HCT116 (cell line): ENCODE measurements around the gene PAIP1. TPM values are rescaled to one million over a fixed set of nuclear protein-coding genes. Genes with fewer than 3 reads are reported as not detected.

Experiments
- ATAC-seq: fragments of 200-7000 bp; cut with Tn5 transposase; 2 replicates; pipeline ENCODE4 v1.9.1; 2020; ENCODE audit warnings: mild to moderate bottlenecking, moderate library complexity
- BruUV-seq: library from RNA; stranded (reverse); fragments of 400-500 nt; replicated peaks from 2 replicates; lab custom pipeline; 2021; lab: Mats Ljungman, UMichigan
- CTCF ChIA-PET: fragments of 300-600 bp; sonication (Branson Sonifier 250); formaldehyde crosslinking; loops from one replicate; lab custom pipeline; 2021; ENCODE audit warnings: antibody characterized with exemption; lab: Charles Lee
- POLR2A ChIA-PET: fragments of 300-600, 350-600 bp; sonication (Branson Sonifier 250); formaldehyde crosslinking; loops from one replicate; lab custom pipeline; 2021; ENCODE audit warnings: antibody characterized with exemption; lab: Charles Lee
- RAD21 ChIA-PET, 2 experiments: fragments of 300-600 bp; sonication (Branson Sonifier 250); formaldehyde crosslinking; loops; one replicate each; lab custom pipeline; 2023; ENCODE audit warnings: low total read pairs in 2 of 2; ENCODE audit not compliant: uncharacterized antibody in 2 of 2, unreplicated experiment in 2 of 2, low non-redundant PET in 1 of 2; lab: Charles Lee
- DNase-seq: peaks from one replicate; pipeline ENCODE4 v3.0.0-alpha.2; 2010; ENCODE audit warnings: low read depth, low spot score
- H2AFZ ChIP-seq: fragments of 200-600 bp; shearing (Covaris generic), sonication (generic); 2 replicates; pipeline ENCODE4 v1.6.1; 2017; ENCODE audit warnings: low read depth, mixed run types, mixed read lengths, antibody characterized with exemption, low read length; ENCODE audit not compliant: poor library complexity, severe bottlenecking
- H3K27ac ChIP-seq: 2 replicates; pipeline ENCODE4 v1.5.1; 2012; ENCODE audit warnings: low read depth, low read length
- H3K27me3 ChIP-seq: fragments of 200-600 bp; sonication (generic); 2 replicates; pipeline ENCODE4 v1.6.1; 2016; ENCODE audit warnings: mixed run types, low read length, mixed read lengths; ENCODE audit not compliant: insufficient read depth
- H3K36me3 ChIP-seq, 2 experiments: fragments of 200-500 bp in 1 of 2; fragments of 200-600 bp in 1 of 2; sonication (Bioruptor generic) in 1 of 2; sonication (generic) in 1 of 2; 2 replicates each; pipeline versions ENCODE4 v1.5.1 to v1.6.1; 2014 to 2016; ENCODE audit warnings: low read length in 2 of 2, inconsistent platforms in 1 of 2, mixed read lengths in 1 of 2, mixed run types in 1 of 2; ENCODE audit not compliant: insufficient read depth in 2 of 2, control insufficient read depth in 1 of 2
- H3K4me1 ChIP-seq, 2 experiments: fragments of 200-600 bp in 1 of 2; sonication (generic) in 1 of 2; 2 replicates each; pipeline versions ENCODE4 v1.5.1 to v1.6.1; 2012 to 2017; ENCODE audit warnings: low read length in 2 of 2, inconsistent platforms in 1 of 2, mild to moderate bottlenecking in 1 of 2, mixed read lengths in 1 of 2, mixed run types in 1 of 2, moderate library complexity in 1 of 2; ENCODE audit not compliant: insufficient read depth in 2 of 2, control insufficient read depth in 1 of 2
- H3K4me2 ChIP-seq: fragments of 200-600 bp; sonication (generic); 2 replicates; pipeline ENCODE4 v1.6.1; 2017; ENCODE audit warnings: mixed run types, low read length, mixed read lengths
- H3K4me3 ChIP-seq, 2 experiments: fragments of 200-600 bp in 1 of 2; sonication (generic) in 1 of 2; replicated peaks in 1 of 2; 2 replicates each; pipeline ENCODE4 v1.5.1; 2011 to 2016; ENCODE audit warnings: low read length in 2 of 2, control low read depth in 1 of 2, low read depth in 1 of 2, mild to moderate bottlenecking in 1 of 2, mixed read lengths in 1 of 2, mixed run types in 1 of 2
- H3K79me2 ChIP-seq: fragments of 200-600 bp; sonication (generic); 2 replicates; pipeline ENCODE4 v1.6.1; 2017; ENCODE audit warnings: mild to moderate bottlenecking, mixed run types, low read length, moderate library complexity, mixed read lengths; ENCODE audit not compliant: insufficient read depth
- H3K9ac ChIP-seq: fragments of 200-600 bp; sonication (generic); 2 replicates; pipeline ENCODE4 v1.6.1; 2016; ENCODE audit warnings: low read length, mixed read lengths
- H3K9me2 ChIP-seq: fragments of 200-600 bp; sonication (generic), shearing (Covaris generic); 2 replicates; pipeline ENCODE4 v1.6.1; 2017; ENCODE audit warnings: mixed run types, mild to moderate bottlenecking, moderate library complexity; ENCODE audit not compliant: insufficient read depth
- H3K9me3 ChIP-seq, 2 experiments: fragments of 200-500 bp in 1 of 2; fragments of 200-600 bp in 1 of 2; sonication (Bioruptor generic) in 1 of 2; sonication (generic) in 1 of 2; 2 replicates each; pipeline ENCODE4 v1.6.1; 2014 to 2017; ENCODE audit warnings: low read length in 2 of 2, mixed read lengths in 2 of 2, inconsistent platforms in 1 of 2, low read depth in 1 of 2, mild to moderate bottlenecking in 1 of 2, mixed run types in 1 of 2, moderate library complexity in 1 of 2; ENCODE audit not compliant: control insufficient read depth in 1 of 2, insufficient read depth in 1 of 2
- H4K20me1 ChIP-seq: fragments of 200-600 bp; sonication (generic), shearing (Covaris generic); 2 replicates; pipeline ENCODE4 v1.6.1; 2017; ENCODE audit warnings: mixed run types, mild to moderate bottlenecking, moderate library complexity; ENCODE audit not compliant: insufficient read depth
- ATF3 ChIP-seq: IDR thresholded peaks from 2 replicates; pipeline ENCODE4 v1.6.1; 2012
- CBX3 ChIP-seq: IDR thresholded peaks from 2 replicates; pipeline ENCODE4 v1.6.1; 2012; ENCODE audit warnings: low read depth
- CEBPB ChIP-seq: IDR thresholded peaks from 2 replicates; pipeline ENCODE4 v1.6.1; 2012; ENCODE audit warnings: low read depth
- CTCF ChIP-seq, 3 experiments: fragments of 200-600 bp in 1 of 3; sonication (generic) in 1 of 3; IDR thresholded peaks in 2 of 3; conservative IDR thresholded peaks in 1 of 3; 2 replicates each; pipeline ENCODE4 v1.5.1; 2012 to 2017; ENCODE audit warnings: low read depth in 2 of 3, low read length in 2 of 3, antibody characterized with exemption in 1 of 3, borderline replicate concordance in 1 of 3, control low read depth in 1 of 3, mild to moderate bottlenecking in 1 of 3, mixed read lengths in 1 of 3, mixed run types in 1 of 3, moderate library complexity in 1 of 3; ENCODE audit not compliant: insufficient read depth in 1 of 3
- ELF1 ChIP-seq: IDR thresholded peaks from 2 replicates; pipeline ENCODE4 v1.6.1; 2012; ENCODE audit warnings: low read depth, borderline replicate concordance
- EZH2 ChIP-seq: fragments of 200-600 bp; sonication (generic); IDR thresholded peaks from 2 replicates; pipeline ENCODE4 v1.6.1; 2017; ENCODE audit warnings: antibody characterized with exemption, mixed run types
- EZH2phosphoT487 ChIP-seq: fragments of 200-600 bp; IDR thresholded peaks from 2 replicates; pipeline ENCODE4 v1.6.1; 2018; ENCODE audit warnings: antibody characterized with exemption, borderline replicate concordance
- FOSL1 ChIP-seq: IDR thresholded peaks from 2 replicates; pipeline ENCODE4 v1.6.1; 2012; ENCODE audit warnings: low read depth
- MAX ChIP-seq: IDR thresholded peaks from 2 replicates; pipeline ENCODE4 v1.6.1; 2012
- POLR2A ChIP-seq: IDR thresholded peaks from 2 replicates; pipeline ENCODE4 v1.7.0; 2011; ENCODE audit warnings: borderline replicate concordance; ENCODE audit not compliant: insufficient read depth, insufficient read length; ENCODE audit errors: extremely low read depth
- RAD21 ChIP-seq: IDR thresholded peaks from 2 replicates; pipeline ENCODE4 v1.6.1; 2012; ENCODE audit warnings: low read depth, mild to moderate bottlenecking
- REST ChIP-seq: IDR thresholded peaks from 2 replicates; pipeline ENCODE4 v1.6.1; 2012; ENCODE audit warnings: low read depth
- SIN3A ChIP-seq: IDR thresholded peaks from 2 replicates; pipeline ENCODE4 v1.6.1; 2012; ENCODE audit warnings: low read depth
- SP1 ChIP-seq: IDR thresholded peaks from 2 replicates; pipeline ENCODE4 v1.6.1; 2012; ENCODE audit warnings: low read depth
- SRF ChIP-seq: IDR thresholded peaks from 2 replicates; pipeline ENCODE4 v1.6.1; 2012; ENCODE audit warnings: low read depth
- TCF7L2 ChIP-seq: IDR thresholded peaks from 2 replicates; pipeline ENCODE4 v1.7.0; 2011; ENCODE audit warnings: borderline replicate concordance, inconsistent platforms; ENCODE audit not compliant: insufficient read depth, insufficient read length; ENCODE audit errors: extremely low read depth
- ZFX ChIP-seq: fragments of 450-650 bp; IDR thresholded peaks from 2 replicates; pipeline ENCODE4 v1.6.1; 2017
- ZNF274 ChIP-seq: fragments of 200-500 bp; sonication (Bioruptor generic); IDR thresholded peaks from 2 replicates; pipeline ENCODE4 v1.6.1; 2014; ENCODE audit warnings: mild to moderate bottlenecking, low read depth, low read length, inconsistent platforms
- intact Hi-C: fragments of 100-400 bp; cut with micrococcal nuclease; formaldehyde crosslinking; loops from 2 replicates; pipeline ENCODE4 v1.10.0; 2022
- total RNA-seq: library from RNA; stranded (reverse); gene quantifications from one replicate; pipeline ENCODE4 v1.2.1, GENCODE V29; 2021; ENCODE audit not compliant: unreplicated experiment

The PAIP1 gene
- total RNA-seq, 1 experiment from 2014 or later, result 83.8 TPM

- intact Hi-C loops, result no loop called here
- RAD21 ChIA-PET, result no interaction called here
- POLR2A ChIA-PET, result no interaction called here
- Histone ChIP-seq H3K36me3 (peaks cover 51 to 63% of the 10 kb centered on the region in 2 experiments), H3K9ac (no peak overlapping the region), H3K79me2 (no peaks in the 10 kb centered on the region), H3K4me3 (no peak overlapping the region), H2AFZ (no peak overlapping the region), H4K20me1 (no peaks in the 10 kb centered on the region), H3K9me2 (no peaks in the 10 kb centered on the region), H3K9me3 (no peaks in the 10 kb centered on the region), H3K27ac (no peak overlapping the region), H3K4me2 (no peak overlapping the region), H3K27me3 (no peaks in the 10 kb centered on the region), H3K4me1 (no peaks in the 10 kb centered on the region)
- no peak for ATAC-seq
- DNase-seq, result no peak
- BruUV-seq, result no TSS peak
- TF ChIP-seq SRF, result no peak
- no peak for TF ChIP-seq CBX3
- no peak for TF ChIP-seq REST
- no peak for TF ChIP-seq ELF1
- TF ChIP-seq POLR2A, result no peak
- no peak for TF ChIP-seq ZFX
- no peak for TF ChIP-seq ATF3
- TF ChIP-seq MAX, result no peak
- TF ChIP-seq CEBPB, result no peak
- TF ChIP-seq EZH2, result no peak
- no peak for TF ChIP-seq FOSL1
- TF ChIP-seq RAD21, result no peak
- no peak for TF ChIP-seq CTCF (IDR thresholded peaks at IDR 0.05 in 2 of 3, conservative IDR thresholded peaks at IDR 0.05 in 1 of 3; ENCODE audit: borderline replicate concordance in 1 of 3, insufficient read depth in 1 of 3, low read depth in 2 of 3, low read length in 2 of 3)
- TF ChIP-seq ZNF274, result no peak
- TF ChIP-seq SP1, result no peak
- TF ChIP-seq TCF7L2, result no peak
- no peak for TF ChIP-seq SIN3A
- no peak for TF ChIP-seq EZH2phosphoT487
- CTCF ChIA-PET, result no interaction called here
Observed at GRCh38 chr5:43530648-43531047, 26.2 kb downstream of the PAIP1 start.
